GM12875 (cell line): Measurements from ENCODE around the gene SYNDIG1.

Source experiments
- H3K4me3 ChIP-seq: one replicate; pipeline ENCODE4 v1.5.1; 2011; ENCODE audit warnings: low read depth, low read length, control low read depth
- CTCF ChIP-seq: IDR thresholded peaks from 2 replicates; pipeline ENCODE4 v1.5.1; 2011; ENCODE audit warnings: low read depth, mild to moderate bottlenecking, control low read depth, inconsistent platforms, low read length, moderate library complexity, borderline replicate concordance; ENCODE audit not compliant: insufficient read depth

The SYNDIG1 gene

GRCh38 chr20:24698189-24698588, 228.8 kb downstream of the SYNDIG1 start:
- no peak overlapping the region for H3K4me3 ChIP-seq
- no peak for TF ChIP-seq CTCF

DNA sequence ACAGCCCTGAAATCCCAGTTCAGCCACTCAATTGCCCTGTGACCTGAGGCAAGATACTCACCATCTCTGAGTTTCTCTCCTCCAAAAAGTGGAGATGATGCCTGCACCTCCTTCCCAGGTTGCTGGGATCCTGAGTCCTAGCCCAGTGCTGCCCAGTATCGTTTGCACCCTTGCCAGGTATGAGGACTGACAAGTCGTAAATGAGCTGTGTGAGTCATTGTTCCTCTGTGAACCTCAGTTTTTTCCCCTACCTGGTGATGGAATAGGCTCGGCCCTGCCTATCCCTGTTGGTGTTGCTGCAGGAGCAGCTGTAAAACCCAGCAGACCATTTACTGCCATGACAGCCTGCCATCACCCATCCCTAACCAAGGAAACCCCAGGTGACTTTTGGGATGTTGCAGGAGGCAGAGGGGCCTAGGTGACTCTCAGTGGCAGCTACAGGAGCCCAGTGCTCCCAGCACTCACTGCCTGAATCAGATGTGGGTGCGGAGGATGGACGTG, 229.3 kb downstream of the SYNDIG1 start:
- H3K4me3 ChIP-seq = no peak overlapping the region
- TF ChIP-seq CTCF = no peak

DNA sequence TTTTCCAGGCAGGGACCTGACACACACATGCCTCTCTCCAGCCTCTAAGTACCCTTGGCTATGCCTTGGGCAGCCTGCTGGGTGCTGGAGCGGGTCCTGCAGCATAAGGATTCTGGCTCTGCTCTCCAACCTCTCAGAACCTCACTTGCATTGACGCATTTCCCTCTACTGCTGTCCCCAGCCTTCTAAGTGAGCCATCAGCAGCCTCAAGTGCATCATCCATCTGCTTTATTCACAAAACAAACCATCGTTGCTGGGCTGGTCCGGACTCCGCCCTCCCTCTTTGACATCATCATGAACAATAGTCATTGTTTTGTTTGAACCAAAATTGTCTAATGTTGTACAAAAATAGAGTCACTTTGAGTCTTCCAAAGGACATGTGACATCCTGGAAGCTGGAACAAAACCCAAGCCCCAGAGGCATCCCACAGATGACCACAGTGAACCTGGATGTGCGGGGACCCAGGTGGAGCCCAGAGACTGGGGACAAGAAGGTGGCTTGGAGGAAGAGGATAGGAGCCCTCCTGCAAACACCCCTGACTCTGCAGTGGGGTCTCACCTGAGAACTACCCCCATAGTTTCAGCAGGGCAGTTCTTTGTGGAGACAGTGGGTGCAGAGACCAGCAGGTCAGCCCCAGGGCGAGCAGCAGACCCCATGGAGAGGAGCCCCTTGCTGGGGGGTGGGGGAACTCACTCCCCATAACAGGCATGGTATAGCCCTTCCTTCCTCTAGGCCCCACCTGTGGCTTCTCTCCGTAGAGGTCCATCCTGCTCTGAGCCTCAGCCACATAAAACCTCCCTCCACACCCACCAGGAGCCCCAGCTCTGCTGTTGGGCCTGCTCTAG, 230.1 kb downstream of the SYNDIG1 start:
- no peak for TF ChIP-seq CTCF
- no peak overlapping the region for H3K4me3 ChIP-seq

GRCh38 chr20:24700166-24700860, 230.9 kb downstream of the SYNDIG1 start:
- no peak for TF ChIP-seq CTCF
- H3K4me3 ChIP-seq = no peak overlapping the region

DNA sequence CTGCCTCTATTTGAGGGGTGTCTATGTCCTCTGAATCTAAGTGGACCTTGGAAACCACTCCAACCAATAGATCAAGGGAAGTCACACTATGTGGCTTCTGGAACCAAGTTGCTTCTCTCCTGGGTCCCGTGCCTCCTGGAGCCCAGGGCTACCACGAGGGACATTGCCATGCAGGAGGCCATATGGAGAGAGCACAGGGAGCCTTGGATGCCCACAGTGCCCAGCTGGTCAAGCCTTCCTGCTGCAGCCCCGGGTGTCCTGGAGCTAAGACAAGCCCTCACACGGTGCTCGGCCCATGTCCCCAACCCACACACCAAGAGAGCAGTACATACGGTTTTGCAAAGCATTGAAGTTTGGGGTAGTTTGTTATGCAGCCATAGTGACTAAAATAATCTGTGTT, 231.6 kb downstream of the SYNDIG1 start:
- H3K4me3 ChIP-seq = no peak overlapping the region
- TF ChIP-seq CTCF = no peak

GRCh38 chr20:24701668-24702067, 232.2 kb downstream of the SYNDIG1 start:
- no peak for TF ChIP-seq CTCF
- H3K4me3 ChIP-seq = no peak overlapping the region
